Upper lobe of left lung (tissue), 6 donors: ENCODE measurements around the gene PSMD1. TPM values are rescaled to one million over a fixed set of nuclear protein-coding genes. Genes with fewer than 3 reads are reported as not detected.
"Not testable (repeated sequence)": the region's sequence is repeated elsewhere in the genome, so short reads cannot be mapped to it uniquely, and the experiment has no call there.

Experiments used
- ATAC-seq, 2 donors: fragments of 200-7000 bp; cut with Tn5 transposase; one replicate each; pipeline ENCODE4 v1.9.1; 2022; ENCODE audit warnings: mild to moderate bottlenecking in 2 of 2, moderate library complexity in 2 of 2; ENCODE audit not compliant: low FRiP score in 2 of 2
- DNase-seq, 2 donors: peaks; one replicate each; pipeline ENCODE4 v3.0.0-alpha.2; 2019 to 2020
- H3K27ac ChIP-seq, 4 donors: fragments of 200-600 bp; sonication (generic); one replicate each; pipeline ENCODE4 v1.5.1; 2016 to 2019
- H3K27me3 ChIP-seq, 4 donors: fragments of 200-600 bp; sonication (generic); one replicate each; pipeline ENCODE4 v1.5.1; 2017 to 2019
- H3K36me3 ChIP-seq, 4 donors: fragments of 200-600 bp; sonication (generic); one replicate each; pipeline ENCODE4 v1.5.1; 2016 to 2019
- H3K4me1 ChIP-seq, 4 donors: fragments of 200-600 bp; sonication (generic); one replicate each; pipeline ENCODE4 v1.5.1; 2018 to 2019
- H3K4me3 ChIP-seq, 4 donors: fragments of 200-600 bp; sonication (generic); one replicate each; pipeline ENCODE4 v1.5.1; 2017 to 2019; ENCODE audit warnings: mild to moderate bottlenecking in 2 of 4, moderate library complexity in 1 of 4
- H3K9me3 ChIP-seq, 4 donors: fragments of 200-600 bp; sonication (generic); one replicate each; pipeline ENCODE4 v1.5.1; 2018 to 2019
- CTCF ChIP-seq, 6 experiments: fragments of 450-650 bp in 4 of 6; fragments of 200-600 bp in 2 of 6; sonication (generic) in 2 of 6; IDR thresholded peaks; one replicate each; pipeline ENCODE4 v1.5.1; 2016 to 2019; ENCODE audit warnings: antibody characterized with exemption in 6 of 6
- EP300 ChIP-seq, 4 donors: sonication (generic); formaldehyde crosslinking; IDR thresholded peaks; one replicate each; pipeline ENCODE4 v1.5.1; 2017; ENCODE audit warnings: antibody characterized with exemption in 4 of 4, control low read depth in 2 of 4
- POLR2A ChIP-seq, 4 donors: fragments of 450-650 bp; IDR thresholded peaks; one replicate each; pipeline ENCODE4 v1.5.1; 2016 to 2017; ENCODE audit warnings: antibody characterized with exemption in 4 of 4, mild to moderate bottlenecking in 2 of 4
- POLR2AphosphoS5 ChIP-seq, 2 donors: sonication (generic); formaldehyde crosslinking; IDR thresholded peaks; one replicate each; pipeline ENCODE4 v1.5.1; 2017; ENCODE audit warnings: antibody characterized with exemption in 2 of 2
- WGBS, 2 donors: methylation state at CpG; one replicate each; pipeline ENCODE4 v1.1.5; 2017 to 2018; 5-methylcytosine and 5-hydroxymethylcytosine counted together
- total RNA-seq, 6 donors: library from RNA; depleted of rRNA in 4 of 6; stranded (reverse); fragments of >200 nt in 4 of 6; gene quantifications; one replicate each; pipeline versions ENCODE4 v1.1.0 to v1.2.1, GENCODE V29; 2016 to 2021
- donor health status: DM: no; HTN: no; CAD: no; lungs with moderate emphysema.
- donor health status: DM: no; HTN: yes; CAD: no; lungs with severe emphysema.

PSMD1 gene
- total RNA-seq, 6 donors from 2014 or later = 24.6 to 68.1 (median 57.0) TPM

GRCh38 chr2:231196592-231196991, 139.9 kb downstream of the PSMD1 start:
- Histone ChIP-seq H3K4me3 (no peak overlapping the region), H3K9me3 (no peaks in the 10 kb centered on the region), H3K27me3 (no peaks in the 10 kb centered on the region), H3K27ac (no peak overlapping the region), H3K36me3 (no peaks in the 10 kb centered on the region), H3K4me1 (peaks cover 7 to 21% (median 16%) of the 10 kb centered on the region in 4 donors)
- ATAC-seq (no peak), DNase-seq (no peak)
- WGBS, 2 donors = 85 to 88% methylated on average over 5 of the region's 5 CpGs
- TF ChIP-seq POLR2A (IDR thresholded peaks at IDR 0.05) = no peak
- TF ChIP-seq POLR2AphosphoS5 (IDR thresholded peaks at IDR 0.05) = no peak
- no peak for TF ChIP-seq CTCF (IDR thresholded peaks at IDR 0.05)

GRCh38 chr2:231197196-231197595, 140.5 kb downstream of the PSMD1 start:
- DNase-seq, ATAC-seq: not testable (repeated sequence)
- WGBS, 2 donors = 92 to 94% methylated on average over 7 of the region's 7 CpGs

GRCh38 chr2:231197706-231198290, 141.1 kb downstream of the PSMD1 start:
- no peaks in the 10 kb centered on the region for H3K36me3 ChIP-seq
- no peak for DNase-seq
- no peaks in the 10 kb centered on the region for H3K27me3 ChIP-seq
- H3K9me3 ChIP-seq = no peaks in the 10 kb centered on the region
- peaks cover 7 to 18% (median 15%) of the 10 kb centered on the region in 4 donors for H3K4me1 ChIP-seq
- ATAC-seq = no peak
- 27 to 32% methylated on average over 11 of the region's 11 CpGs for WGBS, 2 donors
- H3K4me3 ChIP-seq = peak overlapping the region; percentile 51 to 98 (median 88)
- peak overlapping the region; percentile 13 to 50 (median 36) for H3K27ac ChIP-seq
- TF ChIP-seq EP300 (IDR thresholded peaks at IDR 0.05) (no peak), CTCF (IDR thresholded peaks at IDR 0.05) (no peak), POLR2A (IDR thresholded peaks at IDR 0.05) (no peak), POLR2AphosphoS5 (IDR thresholded peaks at IDR 0.05) (no peak)

More at GRCh38 chr2:231197196-231197595, 140.5 kb downstream of the PSMD1 start:
- H3K27ac ChIP-seq, H3K9me3 ChIP-seq, H3K27me3 ChIP-seq, H3K36me3 ChIP-seq, H3K4me3 ChIP-seq: not testable (repeated sequence)
- H3K4me1 ChIP-seq = peaks cover 7 to 18% (median 15%) of the 10 kb centered on the region in 4 donors

GRCh38 chr2:231198291-231199173, 141.9 kb downstream of the PSMD1 start, which contains the start of gene ARMC9:
TSS of gene ARMC9 (plus strand) at chr2:231198631. CDS start at chr2:231206239, 7,608 bp downstream.
- WGBS, 2 donors = 0% methylated on average over 32 to 57 of the region's 83 CpGs

More at GRCh38 chr2:231198291-231199173, 141.9 kb downstream of the PSMD1 start, which contains the start of gene ARMC9:
- no peaks in the 10 kb centered on the region for H3K36me3 ChIP-seq
- DNase-seq = peak; percentile 81 to 97
- peaks cover 7 to 18% (median 15%) of the 10 kb centered on the region in 4 donors for H3K4me1 ChIP-seq
- H3K9me3 ChIP-seq = no peaks in the 10 kb centered on the region
- peak within 1 kb of the TSS; percentile 51 to 98 (median 88) for H3K4me3 ChIP-seq
- TF ChIP-seq POLR2AphosphoS5 (IDR thresholded peaks at IDR 0.05) (peak in 1 of 2 donors; percentile 24), POLR2A (IDR thresholded peaks at IDR 0.05) (peak in 1 of 4 donors; percentile 56), CTCF (IDR thresholded peaks at IDR 0.05) (peak in 4 of 6 experiments; percentile 11 to 22 (median 19)), EP300 (IDR thresholded peaks at IDR 0.05) (no peak)
- peak within 1 kb of the TSS; percentile 13 to 50 (median 36) for H3K27ac ChIP-seq
- H3K27me3 ChIP-seq = no peaks in the 10 kb centered on the region
- peak; percentile 81 to 99 for ATAC-seq
